Endothelial cell of umbilical vein (primary cell): ENCODE data around the gene ZDHHC14. TPM values are rescaled to one million over a fixed set of nuclear protein-coding genes. Genes with fewer than 3 reads are reported as not detected.
"Not testable (repeated sequence)": the region's sequence is repeated elsewhere in the genome, so short reads cannot be mapped to it uniquely, and the experiment has no call there.

Source experiments
- BruUV-seq: library from RNA; stranded (reverse); fragments of 400-500 nt; replicated peaks from 2 replicates; lab custom pipeline; 2021; lab: Mats Ljungman, UMichigan
- CTCF ChIA-PET: fragments of 300-600, 350-600 bp; sonication (Branson Sonifier 250); formaldehyde crosslinking; loops from one replicate; lab custom pipeline; 2021; ENCODE audit warnings: antibody characterized with exemption, inconsistent platforms; lab: Charles Lee
- POLR2A ChIA-PET: fragments of 300-600, 350-600 bp; sonication (Branson Sonifier 250); formaldehyde crosslinking; loops from one replicate; lab custom pipeline; 2021; ENCODE audit warnings: antibody characterized with exemption, inconsistent platforms; lab: Charles Lee
- DNase-seq: peaks from one replicate; pipeline ENCODE4 v3.0.0-alpha.2; 2011; ENCODE audit warnings: low read depth, low spot score
- FAIRE-seq: peaks from 2 replicates; lab custom pipeline; 2011; peaks lifted over from hg19 to GRCh38; lab: Jason Lieb, UNC
- H2AFZ ChIP-seq: 2 replicates; pipeline ENCODE4 v1.6.0; 2012; ENCODE audit warnings: low read depth, low read length, control low read depth, inconsistent platforms
- H3K27ac ChIP-seq: 2 replicates; pipeline ENCODE4 v1.5.1; 2011; ENCODE audit warnings: low read depth, mild to moderate bottlenecking, control low read depth, low read length, moderate library complexity; ENCODE audit not compliant: insufficient read depth
- H3K27me3 ChIP-seq, 2 experiments: 2 replicates each; pipeline versions ENCODE4 v1.6.0 to v1.6.1; 2011; ENCODE audit warnings: low read length in 2 of 2, mixed read lengths in 1 of 2; ENCODE audit not compliant: control insufficient read depth in 2 of 2, insufficient read depth in 2 of 2
- H3K36me3 ChIP-seq, 2 experiments: 2 replicates in 1 of 2; 3 replicates in 1 of 2; pipeline ENCODE4 v1.5.1; 2011; ENCODE audit warnings: low read length in 2 of 2, mild to moderate bottlenecking in 1 of 2, moderate library complexity in 1 of 2; ENCODE audit not compliant: control insufficient read depth in 2 of 2, insufficient read depth in 2 of 2; ENCODE audit errors: extremely low read depth in 1 of 2
- H3K4me1 ChIP-seq: 3 replicates; pipeline ENCODE4 v1.5.1; 2011; ENCODE audit warnings: mild to moderate bottlenecking, low read length; ENCODE audit not compliant: control insufficient read depth, insufficient read depth; ENCODE audit errors: extremely low read depth
- H3K4me2 ChIP-seq: 2 replicates; pipeline ENCODE4 v1.6.1; 2011; ENCODE audit warnings: low read length, control low read depth, mixed read lengths; ENCODE audit not compliant: insufficient read depth
- H3K4me3 ChIP-seq, 3 experiments: fragments of 200-600 bp in 1 of 3; sonication (generic), shearing (Covaris generic) in 1 of 3; replicated peaks in 1 of 3; 2 replicates each; pipeline ENCODE4 v1.5.1; 2011 to 2016; ENCODE audit warnings: control low read depth in 3 of 3, low read length in 3 of 3, mild to moderate bottlenecking in 2 of 3, inconsistent platforms in 1 of 3, low read depth in 1 of 3, moderate library complexity in 1 of 3; ENCODE audit not compliant: insufficient read depth in 1 of 3
- H3K79me2 ChIP-seq: 2 replicates; pipeline ENCODE4 v1.6.0; 2012; ENCODE audit warnings: low read length, inconsistent platforms; ENCODE audit not compliant: control insufficient read depth, insufficient read depth
- H3K9ac ChIP-seq: replicated peaks from 2 replicates; pipeline ENCODE3; 2011; ENCODE audit warnings: low read length, control low read depth; ENCODE audit not compliant: insufficient read depth; ENCODE audit errors: extremely low read depth
- H3K9me1 ChIP-seq: replicated peaks from 3 replicates; pipeline ENCODE4 v1.6.0; 2011; ENCODE audit warnings: mild to moderate bottlenecking, low read length; ENCODE audit not compliant: control insufficient read depth, insufficient read depth; ENCODE audit errors: extremely low read depth
- H3K9me3 ChIP-seq: replicated peaks from 2 replicates; pipeline ENCODE4 v1.5.1; 2012; ENCODE audit warnings: low read length, inconsistent platforms; ENCODE audit not compliant: control insufficient read depth, insufficient read depth
- H4K20me1 ChIP-seq: replicated peaks from 2 replicates; pipeline ENCODE3; 2011; ENCODE audit warnings: mild to moderate bottlenecking, low read length; ENCODE audit not compliant: control insufficient read depth, insufficient read depth; ENCODE audit errors: extremely low read depth
- CTCF ChIP-seq, 2 donors: IDR thresholded peaks; 1 replicate in 1 of 2; 2 replicates in 1 of 2; pipeline ENCODE4 v1.5.1; 2011; ENCODE audit warnings: low read length in 2 of 2, mild to moderate bottlenecking in 2 of 2, moderate library complexity in 2 of 2, control low read depth in 1 of 2, inconsistent platforms in 1 of 2, low read depth in 1 of 2; ENCODE audit not compliant: insufficient read depth in 1 of 2; ENCODE audit errors: extremely low read depth in 1 of 2
- EZH2 ChIP-seq: IDR thresholded peaks from 2 replicates; pipeline ENCODE4 v1.6.1; 2012; ENCODE audit warnings: borderline replicate concordance, low read depth, mild to moderate bottlenecking, moderate library complexity, low read length, inconsistent platforms; ENCODE audit not compliant: severe bottlenecking
- FOS ChIP-seq: IDR thresholded peaks from 2 replicates; pipeline ENCODE4 v1.6.1; 2011; ENCODE audit warnings: mild to moderate bottlenecking, low read length, moderate library complexity, borderline replicate concordance; ENCODE audit not compliant: insufficient read depth
- GATA2 ChIP-seq: IDR thresholded peaks from 2 replicates; pipeline ENCODE4 v1.7.0; 2011; ENCODE audit warnings: low read depth, mild to moderate bottlenecking, moderate library complexity, mixed read lengths, low read length; ENCODE audit not compliant: insufficient read length, insufficient read depth
- JUN ChIP-seq: IDR thresholded peaks from 2 replicates; pipeline ENCODE4 v1.6.1; 2011; ENCODE audit warnings: borderline replicate concordance, low read depth; ENCODE audit not compliant: insufficient read length, insufficient read depth
- MAX ChIP-seq: IDR thresholded peaks from 2 replicates; pipeline ENCODE4 v1.6.1; 2011; ENCODE audit not compliant: insufficient read depth, insufficient read length
- MYC ChIP-seq: IDR thresholded peaks from one replicate; pipeline ENCODE4 v1.6.1; 2011; ENCODE audit warnings: mild to moderate bottlenecking, low read depth, low read length
- POLR2A ChIP-seq: IDR thresholded peaks from 2 replicates; pipeline ENCODE4 v1.6.1; 2012; ENCODE audit warnings: low read depth, mild to moderate bottlenecking, control low read depth, low read length
- POLR2AphosphoS5 ChIP-seq: IDR thresholded peaks from 2 replicates; pipeline ENCODE4 v1.6.1; 2012; ENCODE audit warnings: low read depth, mild to moderate bottlenecking, control low read depth, low read length, moderate library complexity; ENCODE audit not compliant: insufficient read depth
- dilution Hi-C: fragments of 300-500 bp; cut with MboI; formaldehyde crosslinking; loops from one replicate; pipeline ENCODE4 v1.15.0; 2019; ENCODE audit warnings: low sequenced_read_pairs; ENCODE audit not compliant: extremely low pct_ligation_motif_present
- intact Hi-C: fragments of 100-400 bp; cut with micrococcal nuclease; formaldehyde crosslinking; loops from one replicate; pipeline ENCODE4 v1.10.0; 2022
- polyA plus RNA-seq, 4 experiments: library from polyadenylated mRNA; depleted of rRNA in 3 of 4; stranded (reverse) in 3 of 4; unstranded in 1 of 4; fragments of >200 nt; gene quantifications; 2 replicates each; pipeline versions ENCODE4 v1.2.1 to v1.2.3, GENCODE V29; 2011 to 2012; ENCODE audit warnings: missing spikeins in 1 of 4
- total RNA-seq: library from RNA; stranded (reverse); gene quantifications from 2 replicates; pipeline ENCODE4 v1.2.3, GENCODE V29; 2021

Gene ZDHHC14
- total and polyA plus RNA-seq, 2 donors (not counting 3 experiments of a cell fraction or from before 2014, with no cell fraction given), result 23.0 to 25.6 TPM

- Histone ChIP-seq H3K4me1 (peaks cover 3% of the 10 kb centered on the region), H3K79me2 (no peaks in the 10 kb centered on the region), H3K27ac (no peak overlapping the region), H3K9me1 (no peaks in the 10 kb centered on the region), H3K4me2 (no peak overlapping the region), H3K4me3 (no peak overlapping the region), H3K9ac (no peak overlapping the region), H3K27me3 (peaks cover 11 to 12% of the 10 kb centered on the region in 2 experiments), H2AFZ (no peak overlapping the region), H3K9me3 (no peaks in the 10 kb centered on the region), H3K36me3 (no peaks in the 10 kb centered on the region), H4K20me1 (no peaks in the 10 kb centered on the region)
- CTCF ChIA-PET, result interaction anchor here (0.7 kb wide), 1 partner anchor 21 kb away, joined by 3 read pairs; no protein-coding TSS in a partner anchor
- no peak for FAIRE-seq
- POLR2A ChIA-PET, result no interaction called here
- dilution Hi-C loops (no loop called here), intact Hi-C loops (no loop called here)
- TF ChIP-seq EZH2 (no peak), CTCF (IDR thresholded peaks at IDR 0.05; ENCODE audit: extremely low read depth in 1 of 2, insufficient read depth in 1 of 2, low read depth in 1 of 2, low read length in 2 of 2) (no peak), JUN (no peak), MYC (no peak), GATA2 (no peak), POLR2AphosphoS5 (no peak), POLR2A (no peak), FOS (no peak), MAX (no peak)
- BruUV-seq, result no TSS peak
- DNase-seq, result no peak
Measured at GRCh38 chr6:157690441-157691210, 309.6 kb downstream of the ZDHHC14 start.

- H4K20me1 ChIP-seq, H3K4me1 ChIP-seq, H3K4me2 ChIP-seq, H3K9ac ChIP-seq, CTCF ChIA-PET, FAIRE-seq, intact Hi-C loops, H3K79me2 ChIP-seq, BruUV-seq, DNase-seq, H2AFZ ChIP-seq, dilution Hi-C loops, POLR2A ChIA-PET, H3K4me3 ChIP-seq, H3K9me3 ChIP-seq, H3K36me3 ChIP-seq, H3K9me1 ChIP-seq, H3K27ac ChIP-seq: not testable (repeated sequence)
- peaks cover 11 to 12% of the 10 kb centered on the region in 2 experiments for H3K27me3 ChIP-seq
Measured at GRCh38 chr6:157691621-157692020, 310.6 kb downstream of the ZDHHC14 start.
